Measurements from ENCODE around the gene MLST8. TPM values are rescaled to one million over a fixed set of nuclear protein-coding genes. Genes with fewer than 3 reads are reported as not detected.

Gene MLST8
- total RNA-seq, 2 donors from 2014 or later, result 28.2 to 31.4 TPM

GRCh38 chr16:2228161-2228824, 23.0 kb downstream of the MLST8 start:
- Mint-ChIP-seq H3K27me3 (no peaks in the 10 kb centered on the region), H3K4me1 (peaks cover 7% of the 10 kb centered on the region), H3K27ac (no peak overlapping the region), H3K4me3 (no peak overlapping the region), H3K36me3 (ENCODE audit: low read depth) (peaks cover 2% of the 10 kb centered on the region)
- no peaks in the 10 kb centered on the region for H3K9me3 ChIP-seq (ENCODE audit: control insufficient read depth, low read length, poor library complexity, severe bottlenecking)
- ATAC-seq (no peak), DNase-seq (no peak)

- Mint-ChIP-seq H3K27ac (no peak overlapping the region), H3K4me1 (peaks cover 5% of the 10 kb centered on the region), H3K4me3 (no peak overlapping the region), H3K27me3 (no peaks in the 10 kb centered on the region), H3K36me3 (ENCODE audit: low read depth) (peaks cover 4% of the 10 kb centered on the region)
- ATAC-seq (no peak), DNase-seq (no peak)
- no peaks in the 10 kb centered on the region for H3K9me3 ChIP-seq (ENCODE audit: control insufficient read depth, low read length, poor library complexity, severe bottlenecking)
Measured at GRCh38 chr16:2229091-2229490, 23.8 kb downstream of the MLST8 start.

- Mint-ChIP-seq H3K27ac (no peak overlapping the region), H3K27me3 (no peaks in the 10 kb centered on the region), H3K4me1 (peaks cover 3% of the 10 kb centered on the region), H3K4me3 (peak overlapping the region; percentile 43), H3K36me3 (ENCODE audit: low read depth) (peaks cover 4% of the 10 kb centered on the region)
- H3K9me3 ChIP-seq (ENCODE audit: control insufficient read depth, low read length, poor library complexity, severe bottlenecking), result no peaks in the 10 kb centered on the region
- no peak for DNase-seq
- ATAC-seq, result no peak
Measured at GRCh38 chr16:2229632-2230250, 24.5 kb downstream of the MLST8 start.

GRCh38 chr16:2230376-2230775, 25.1 kb downstream of the MLST8 start:
- no peak overlapping the region for H3K27ac Mint-ChIP-seq
- DNase-seq (no peak), ATAC-seq (no peak)
- H3K4me3 Mint-ChIP-seq, result peak overlapping the region; percentile 43
- no peaks in the 10 kb centered on the region for H3K27me3 Mint-ChIP-seq
- H3K4me1 Mint-ChIP-seq, result peaks cover 5% of the 10 kb centered on the region
- H3K36me3 Mint-ChIP-seq (ENCODE audit: low read depth), result peaks cover 4% of the 10 kb centered on the region
- no peaks in the 10 kb centered on the region for H3K9me3 ChIP-seq (ENCODE audit: control insufficient read depth, low read length, poor library complexity, severe bottlenecking)

GRCh38 chr16:2231016-2231931, 26.0 kb downstream of the MLST8 start:
- H3K9me3 ChIP-seq (ENCODE audit: control insufficient read depth, low read length, poor library complexity, severe bottlenecking), result no peaks in the 10 kb centered on the region
- peaks cover 4% of the 10 kb centered on the region for H3K36me3 Mint-ChIP-seq (ENCODE audit: low read depth)
- H3K27me3 Mint-ChIP-seq, result no peaks in the 10 kb centered on the region
- ATAC-seq (no peak), DNase-seq (no peak)
- H3K4me1 Mint-ChIP-seq, result peaks cover 6% of the 10 kb centered on the region
- H3K4me3 Mint-ChIP-seq, result no peak overlapping the region
- no peak overlapping the region for H3K27ac Mint-ChIP-seq

GRCh38 chr16:2232094-2232990, 27.1 kb downstream of the MLST8 start:
- H3K4me1 Mint-ChIP-seq, result peaks cover 3% of the 10 kb centered on the region
- peaks cover 4% of the 10 kb centered on the region for H3K36me3 Mint-ChIP-seq (ENCODE audit: low read depth)
- ATAC-seq (no peak), DNase-seq (no peak)
- no peaks in the 10 kb centered on the region for H3K9me3 ChIP-seq (ENCODE audit: control insufficient read depth, low read length, poor library complexity, severe bottlenecking)
- H3K27ac Mint-ChIP-seq, result no peak overlapping the region
- H3K4me3 Mint-ChIP-seq, result no peak overlapping the region
- no peaks in the 10 kb centered on the region for H3K27me3 Mint-ChIP-seq

GRCh38 chr16:2233046-2233775, 28.0 kb downstream of the MLST8 start:
- no peak for DNase-seq
- ATAC-seq, result no peak
- no peaks in the 10 kb centered on the region for H3K9me3 ChIP-seq (ENCODE audit: control insufficient read depth, low read length, poor library complexity, severe bottlenecking)
- H3K27ac Mint-ChIP-seq, result no peak overlapping the region
- H3K4me3 Mint-ChIP-seq, result no peak overlapping the region
- peaks cover 3% of the 10 kb centered on the region for H3K4me1 Mint-ChIP-seq
- H3K36me3 Mint-ChIP-seq (ENCODE audit: low read depth), result peaks cover 4% of the 10 kb centered on the region
- H3K27me3 Mint-ChIP-seq, result no peaks in the 10 kb centered on the region

GRCh38 chr16:2233872-2234812, 28.9 kb downstream of the MLST8 start:
- H3K27me3 Mint-ChIP-seq, result no peaks in the 10 kb centered on the region
- no peak overlapping the region for H3K27ac Mint-ChIP-seq
- ATAC-seq (no peak), DNase-seq (no peak)
- no peaks in the 10 kb centered on the region for H3K9me3 ChIP-seq (ENCODE audit: control insufficient read depth, low read length, poor library complexity, severe bottlenecking)
- H3K36me3 Mint-ChIP-seq (ENCODE audit: low read depth), result peaks cover 4% of the 10 kb centered on the region
- H3K4me1 Mint-ChIP-seq, result peaks cover 3% of the 10 kb centered on the region
- no peak overlapping the region for H3K4me3 Mint-ChIP-seq

- Mint-ChIP-seq H3K4me3 (no peak overlapping the region), H3K4me1 (peaks cover 3% of the 10 kb centered on the region), H3K27ac (no peak overlapping the region), H3K27me3 (no peaks in the 10 kb centered on the region), H3K36me3 (ENCODE audit: low read depth) (peaks cover 4% of the 10 kb centered on the region)
- no peaks in the 10 kb centered on the region for H3K9me3 ChIP-seq (ENCODE audit: control insufficient read depth, low read length, poor library complexity, severe bottlenecking)
- DNase-seq, result no peak
- ATAC-seq, result no peak
Measured at GRCh38 chr16:2234813-2235170, 29.5 kb downstream of the MLST8 start.

- Mint-ChIP-seq H3K4me3 (no peak overlapping the region), H3K27ac (no peak overlapping the region)
Measured at GRCh38 chr16:2235234-2235651, 30.0 kb downstream of the MLST8 start.

GRCh38 chr16:2235695-2236336, 30.6 kb downstream of the MLST8 start:
- Mint-ChIP-seq H3K36me3 (ENCODE audit: low read depth) (peaks cover 2% of the 10 kb centered on the region), H3K4me3 (no peak overlapping the region), H3K27me3 (no peaks in the 10 kb centered on the region), H3K27ac (no peak overlapping the region), H3K4me1 (peaks cover 3% of the 10 kb centered on the region)
- peak; percentile 18 for ATAC-seq
- H3K9me3 ChIP-seq (ENCODE audit: control insufficient read depth, low read length, poor library complexity, severe bottlenecking), result no peaks in the 10 kb centered on the region
- DNase-seq, result no peak

More at GRCh38 chr16:2235234-2235651, 30.0 kb downstream of the MLST8 start:
- DNase-seq (no peak), ATAC-seq (no peak)
- no peaks in the 10 kb centered on the region for H3K9me3 ChIP-seq (ENCODE audit: control insufficient read depth, low read length, poor library complexity, severe bottlenecking)
- peaks cover 3% of the 10 kb centered on the region for H3K4me1 Mint-ChIP-seq
- peaks cover 2% of the 10 kb centered on the region for H3K36me3 Mint-ChIP-seq (ENCODE audit: low read depth)
- no peaks in the 10 kb centered on the region for H3K27me3 Mint-ChIP-seq
